GM12878 (cell line): ENCODE measurements around the gene TCP1. TPM values are rescaled to one million over a fixed set of nuclear protein-coding genes. Genes with fewer than 3 reads are reported as not detected.

Experiments used
- CBFB ChIP-seq: IDR thresholded peaks from 2 replicates; pipeline ENCODE4 v1.6.1; 2016; ENCODE audit warnings: antibody characterized with exemption, low read depth
- ELK1 ChIP-seq: IDR thresholded peaks from 2 replicates; pipeline ENCODE4 v1.6.1; 2012; ENCODE audit warnings: low read depth, low read length, improper control_type of control experiment
- HDGF ChIP-seq: fragments of 450-650 bp; IDR thresholded peaks from 2 replicates; pipeline ENCODE4 v1.6.1; 2016; ENCODE audit warnings: antibody characterized with exemption
- IKZF1 ChIP-seq: fragments of 450-650 bp; conservative IDR thresholded peaks from 2 replicates; pipeline ENCODE4 v1.6.1; 2017; ENCODE audit warnings: antibody characterized with exemption, mild to moderate bottlenecking
- MLLT1 ChIP-seq: fragments of 450-650 bp; IDR thresholded peaks from 2 replicates; pipeline ENCODE4 v1.6.1; 2016; ENCODE audit warnings: mild to moderate bottlenecking
- MTA2 ChIP-seq: fragments of 450-650 bp; IDR thresholded peaks from 2 replicates; pipeline ENCODE4 v1.6.1; 2016; ENCODE audit warnings: low read depth, mild to moderate bottlenecking, moderate library complexity
- MTA3 ChIP-seq: IDR thresholded peaks from 2 replicates; pipeline ENCODE4 v1.6.1; 2012; ENCODE audit warnings: low read length, inconsistent platforms, borderline replicate concordance
- MXI1 ChIP-seq: fragments of 150-350 bp; IDR thresholded peaks from 2 replicates; pipeline ENCODE4 v1.6.1; 2011; ENCODE audit warnings: low read depth, mild to moderate bottlenecking, inconsistent platforms, low read length, improper control_type of control experiment
- NRF1 ChIP-seq: conservative IDR thresholded peaks from 2 replicates; pipeline ENCODE4 v1.6.1; 2011; ENCODE audit warnings: mild to moderate bottlenecking, low read depth, low read length, improper control_type of control experiment
- PAX5 ChIP-seq: IDR thresholded peaks from 2 replicates; pipeline ENCODE4 v1.6.1; 2011; ENCODE audit warnings: low read depth, low read length, borderline replicate concordance
- POLR2AphosphoS2 ChIP-seq: IDR thresholded peaks from 2 replicates; pipeline ENCODE4 v1.6.1; 2011; ENCODE audit warnings: low read depth, mild to moderate bottlenecking, low read length, improper control_type of control experiment, moderate library complexity
- POLR2AphosphoS5 ChIP-seq: IDR thresholded peaks from 2 replicates; pipeline ENCODE4 v1.6.1; 2011; ENCODE audit warnings: mild to moderate bottlenecking, low read length, inconsistent platforms
- RBBP5 ChIP-seq: fragments of 200-600 bp; sonication (generic); conservative IDR thresholded peaks from 2 replicates; pipeline ENCODE4 v1.6.1; 2016
- RELB ChIP-seq: fragments of 450-650 bp; IDR thresholded peaks from 2 replicates; pipeline ENCODE4 v1.6.1; 2017; ENCODE audit warnings: low read depth, mild to moderate bottlenecking, moderate library complexity
- SMAD1 ChIP-seq: fragments of 450-650 bp; IDR thresholded peaks from 2 replicates; pipeline ENCODE4 v1.6.1; 2018; ENCODE audit warnings: mild to moderate bottlenecking, low read depth; ENCODE audit not compliant: partially characterized antibody
- SMARCA5 ChIP-seq: fragments of 450-650 bp; IDR thresholded peaks from 2 replicates; pipeline ENCODE4 v1.6.1; 2017; ENCODE audit warnings: mild to moderate bottlenecking
- SRF ChIP-seq, 2 experiments: IDR thresholded peaks; 2 replicates each; pipeline ENCODE4 v1.6.1; 2011; ENCODE audit warnings: low read depth in 2 of 2, low read length in 2 of 2, mild to moderate bottlenecking in 1 of 2, moderate library complexity in 1 of 2
- TAF1 ChIP-seq: IDR thresholded peaks from 2 replicates; pipeline ENCODE4 v1.6.1; 2011; ENCODE audit warnings: mild to moderate bottlenecking, low read depth, low read length, borderline replicate concordance
- TCF3 ChIP-seq: IDR thresholded peaks from 2 replicates; pipeline ENCODE4 v1.6.1; 2012; ENCODE audit warnings: low read depth, mild to moderate bottlenecking, low read length, borderline replicate concordance; ENCODE audit not compliant: insufficient read depth
- ZNF384 ChIP-seq: IDR thresholded peaks from 2 replicates; pipeline ENCODE4 v1.6.1; 2012; ENCODE audit warnings: low read depth, mild to moderate bottlenecking, low read length, improper control_type of control experiment, borderline replicate concordance
- polyA plus RNA-seq, 11 experiments: library from polyadenylated mRNA; depleted of rRNA in 4 of 11; unstranded in 6 of 11; stranded (reverse) in 5 of 11; fragments of >200 nt; fragmentation: Nextera tagmentation in 4 of 11; fragmentation: Illumina TruSeq in 1 of 11; extraction: Ambion mirVana in 4 of 11; extraction: Trizol in 1 of 11; gene quantifications; 1 replicate in 1 of 11; 2 replicates in 10 of 11; pipeline versions ENCODE4 v1.2.1 to v1.2.3, GENCODE V29; 2011 to 2016; ENCODE audit warnings: inconsistent platforms in 2 of 11, missing spikeins in 2 of 11, low read depth in 1 of 11
- total RNA-seq, 4 experiments: library from RNA; depleted of rRNA in 3 of 4; stranded (reverse); fragments of >200 nt in 3 of 4; fragmentation: Illumina TruSeq in 1 of 4; extraction: Trizol in 1 of 4; gene quantifications; 2 replicates each; pipeline versions ENCODE4 v1.2.1 to v1.2.3, GENCODE V29; 2013 to 2021

The TCP1 gene
- total and polyA plus RNA-seq, 10 of the 15 experiments (the other 5 are each of a cell fraction or from before 2014, with no cell fraction given): 133 to 457 (median 306) TPM

- TF ChIP-seq MLLT1 (peak; percentile 43; the same call in 1 of the 2 replicates), POLR2AphosphoS5 (peak; percentile 95), PAX5 (no peak), RELB (no peak), ELK1 (peak; percentile 73; the same call in 1 of the 2 replicates), NRF1 (peak; percentile 90), TCF3 (peak; percentile 58; the same call in 1 of the 2 replicates), SMARCA5 (no peak; the same call in 1 of the 2 replicates), TAF1 (peak; percentile 96), MTA3 (no peak), POLR2AphosphoS2 (peak; percentile 83; the same call in 1 of the 2 replicates), MXI1 (no peak; the same call in 1 of the 2 replicates), SRF (IDR thresholded peaks at IDR 0.05; ENCODE audit: low read depth in 2 of 2, low read length in 2 of 2) (peak in 1 of 2 experiments; percentile 35; a peak in 1 of 4 replicates), IKZF1 (peak; percentile 79; the same call in 1 of the 2 replicates), SMAD1 (peak; percentile 66), HDGF (peak; percentile 90), ZNF384 (no peak), RBBP5 (no peak; the same call in 1 of the 2 replicates), CBFB (peak; percentile 46), MTA2 (no peak)
These were observed at the start of gene TCP1 (continued) for GRCh38 chr6:159789377-159790148.
